Fibroblast of the aortic adventitia (primary cell): Measurements from ENCODE around the gene CAMTA1. TPM values are rescaled to one million over a fixed set of nuclear protein-coding genes. Genes with fewer than 3 reads are reported as not detected.
"Not testable (repeated sequence)": the region's sequence is repeated elsewhere in the genome, so short reads cannot be mapped to it uniquely, and the experiment has no call there.

ENCODE experiments used
- DNase-seq: peaks from one replicate; pipeline ENCODE4 v3.0.0-alpha.2; 2010; ENCODE audit warnings: low read depth
- H3K4me3 ChIP-seq: 2 replicates; pipeline ENCODE4 v1.5.1; 2011; ENCODE audit warnings: low read depth, mild to moderate bottlenecking, control low read depth, low read length, moderate library complexity
- CTCF ChIP-seq: IDR thresholded peaks from 2 replicates; pipeline ENCODE4 v1.5.1; 2011; ENCODE audit warnings: mild to moderate bottlenecking, low read length, control low read depth, inconsistent platforms; ENCODE audit not compliant: insufficient read depth
- total RNA-seq: library from RNA; depleted of rRNA; stranded (reverse); fragments of >200 nt; gene quantifications from 2 replicates; pipeline ENCODE4 v1.2.3, GENCODE V29; 2012; ENCODE audit warnings: low replicate concordance

CAMTA1 gene
- total RNA-seq, 1 donor = 91.9 TPM

- no peak overlapping the region for H3K4me3 ChIP-seq
- TF ChIP-seq CTCF = no peak
- no peak for DNase-seq
Observed at GRCh38 chr1:7591565-7591964, 806.3 kb downstream of the CAMTA1 start.

- H3K4me3 ChIP-seq = no peak overlapping the region
- TF ChIP-seq CTCF = no peak
- no peak for DNase-seq
Observed at GRCh38 chr1:7592120-7592798, 807.0 kb downstream of the CAMTA1 start.

GRCh38 chr1:7594002-7594713 is 808.9 kb downstream of the CAMTA1 start:
- no peak for DNase-seq
- no peak for TF ChIP-seq CTCF
- H3K4me3 ChIP-seq = no peak overlapping the region

- TF ChIP-seq CTCF = no peak
- no peak overlapping the region for H3K4me3 ChIP-seq
- DNase-seq = no peak
Observed at GRCh38 chr1:7594714-7595295, 809.6 kb downstream of the CAMTA1 start.

- DNase-seq = no peak
- TF ChIP-seq CTCF = no peak
- H3K4me3 ChIP-seq = no peak overlapping the region
Observed at GRCh38 chr1:7595336-7595735, 810.1 kb downstream of the CAMTA1 start.

- no peak overlapping the region for H3K4me3 ChIP-seq
- TF ChIP-seq CTCF = no peak
Observed at GRCh38 chr1:7596126-7596965, 811.1 kb downstream of the CAMTA1 start.

GRCh38 chr1:7598058-7598457 is 812.8 kb downstream of the CAMTA1 start:
- not testable (repeated sequence) for H3K4me3 ChIP-seq, DNase-seq

More at GRCh38 chr1:7596126-7596965, 811.1 kb downstream of the CAMTA1 start:
- DNase-seq = no peak

GRCh38 chr1:7604906-7605305 is 819.7 kb downstream of the CAMTA1 start:
- H3K4me3 ChIP-seq, DNase-seq: not testable (repeated sequence)
